Measurements from ENCODE around the gene SCAMP4. TPM values are rescaled to one million over a fixed set of nuclear protein-coding genes. Genes with fewer than 3 reads are reported as not detected.

SCAMP4 gene
- 90.1 TPM for total RNA-seq
- 49.5 TPM for polyA plus RNA-seq (ENCODE audit: insufficient read depth, low read depth, low replicate concordance)
- long read RNA-seq, donor 1, transcript SCAMP4-207 (2 exons, 2,973 nt), result minor isoform, 5 of 22 reads
- long read RNA-seq, donor 1, transcript SCAMP4-201 (7 exons, 2,684 nt), result major isoform, 17 of 22 reads
- long read RNA-seq, donor 1, partial matches to known transcripts, result 0 of 22 reads
- long read RNA-seq, donor 1, other reads (novel, unspliced or antisense), result 0 of 22 reads
- long read RNA-seq, donor 2, transcript SCAMP4-201 (7 exons, 2,684 nt), result major isoform, 18 of 25 reads
- long read RNA-seq, donor 2, transcript SCAMP4-207 (2 exons, 2,973 nt), result minor isoform, 6 of 25 reads
- long read RNA-seq, donor 2, partial matches to known transcripts, result 0 of 25 reads
- long read RNA-seq, donor 2, other reads (novel, unspliced or antisense), result 0 of 25 reads
- long read RNA-seq, donor 3, transcript SCAMP4-201 (7 exons, 2,684 nt), result major isoform, 12 of 23 reads
- long read RNA-seq, donor 3, transcript SCAMP4-207 (2 exons, 2,973 nt), result minor isoform, 6 of 23 reads
- long read RNA-seq, donor 3, partial matches to known transcripts, result 0 of 23 reads
- long read RNA-seq, donor 3, other reads (novel, unspliced or antisense), result 0 of 23 reads
- long read RNA-seq, donor 4, transcript SCAMP4-207 (2 exons, 2,973 nt), result major isoform, 14 of 27 reads
- long read RNA-seq, donor 4, transcript SCAMP4-201 (7 exons, 2,684 nt), result minor isoform, 13 of 27 reads
- long read RNA-seq, donor 4, partial matches to known transcripts, result 0 of 27 reads
- long read RNA-seq, donor 4, other reads (novel, unspliced or antisense), result 0 of 27 reads
- long read RNA-seq, donor 5, partial matches to known transcripts, result 0 of 2 reads
- long read RNA-seq, donor 5, other reads (novel, unspliced or antisense), result 0 of 2 reads
- long read RNA-seq, donor 6, partial matches to known transcripts, result 0 of 5 reads
- long read RNA-seq, donor 6, other reads (novel, unspliced or antisense), result 0 of 5 reads
- long read RNA-seq, donor 7, transcript SCAMP4-201 (7 exons, 2,684 nt), result major isoform, 23 of 49 reads
- long read RNA-seq, donor 7, partial matches to known transcripts, result 18 of 49 reads
- long read RNA-seq, donor 7, other reads (novel, unspliced or antisense), result 4 of 49 reads
- long read RNA-seq, donor 8, transcript SCAMP4-201 (7 exons, 2,684 nt), result major isoform, 13 of 20 reads
- long read RNA-seq, donor 8, partial matches to known transcripts, result 0 of 20 reads
- long read RNA-seq, donor 8, other reads (novel, unspliced or antisense), result 0 of 20 reads
- long read RNA-seq, donor 9, transcript SCAMP4-207 (2 exons, 2,973 nt), result major isoform, 8 of 14 reads
- long read RNA-seq, donor 9, partial matches to known transcripts, result 0 of 14 reads
- long read RNA-seq, donor 9, other reads (novel, unspliced or antisense), result 0 of 14 reads
- long read RNA-seq, donor 10, transcript SCAMP4-201 (7 exons, 2,684 nt), result major isoform, 9 of 21 reads
- long read RNA-seq, donor 10, transcript SCAMP4-207 (2 exons, 2,973 nt), result minor isoform, 7 of 21 reads
- long read RNA-seq, donor 10, partial matches to known transcripts, result 0 of 21 reads
- long read RNA-seq, donor 10, other reads (novel, unspliced or antisense), result 0 of 21 reads

GRCh38 chr19:1905110-1905862, at the start of gene SCAMP4, which contains the start of gene ADAT3:
SCAMP4 (plus strand) TSS chr19:1905399; CDS start chr19:1915020, 9,621 bp downstream.
ADAT3 (plus strand) TSS chr19:1905399; CDS start chr19:1912048, 6,649 bp downstream.
- no peaks in the 10 kb centered on the region for H3K27me3 ChIP-seq (ENCODE audit: control insufficient read depth, insufficient read depth, low read length)
- H3K4me1 ChIP-seq (ENCODE audit: control insufficient read depth in 2 of 3, insufficient read depth in 2 of 3, low read depth in 1 of 3, low read length in 3 of 3), result peaks cover 0 to 23% (median 5%) of the 10 kb centered on the region in 3 donors
- H3K4me3 ChIP-seq (ENCODE audit: low read length in 3 of 3), result peak within 1 kb of the TSS; percentile 52 to 87 (median 83)
- no peaks in the 10 kb centered on the region for H3K9me3 ChIP-seq (ENCODE audit: control insufficient read depth in 2 of 3, insufficient read depth in 1 of 3, low read length in 3 of 3)
- DNase-seq (peak; percentile 99 to 100 (median 99)), FAIRE-seq (peak; percentile 11)
- H3K36me3 ChIP-seq (ENCODE audit: control insufficient read depth in 2 of 3, insufficient read depth in 3 of 3, low read length in 3 of 3), result no peaks in the 10 kb centered on the region
- no peak for TF ChIP-seq CTCF (IDR thresholded peaks at IDR 0.05; ENCODE audit: borderline replicate concordance, extremely low read depth, insufficient read depth)
- peak within 1 kb of the TSS; percentile 74 to 82 for H3K27ac ChIP-seq (ENCODE audit: low read depth in 2 of 2, low read length in 2 of 2)
- peak within 1 kb of the TSS; percentile 29 to 71 (median 66) for H3K9ac ChIP-seq (ENCODE audit: low read length in 3 of 3)
- intact Hi-C loops (cut with DNase I), result no loop called here

DNA sequence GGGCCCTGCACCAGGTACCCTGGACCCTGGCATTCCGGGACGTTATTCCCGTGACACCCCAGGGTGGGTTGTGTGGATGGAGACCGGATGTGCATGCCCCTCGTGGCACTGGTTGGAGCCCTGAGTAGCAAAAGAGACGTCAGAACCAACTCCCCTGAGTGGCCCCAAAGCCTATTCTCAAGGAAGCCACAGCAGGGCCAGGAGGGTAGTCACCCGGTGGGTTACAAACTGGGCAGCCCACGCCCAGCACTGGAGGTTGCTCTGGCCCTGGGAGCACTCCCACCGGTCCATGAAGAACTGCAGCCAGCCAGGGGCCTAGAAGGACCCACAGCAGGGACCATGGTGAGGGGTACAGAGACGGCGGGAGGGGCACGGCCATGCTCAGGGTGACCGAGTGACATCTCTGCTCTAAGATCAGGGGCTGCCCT, 49.4 kb upstream of the SCAMP4 start:
- Histone ChIP-seq H3K36me3 (ENCODE audit: control insufficient read depth in 2 of 3, insufficient read depth in 3 of 3, low read length in 3 of 3) (no peaks in the 10 kb centered on the region), H3K4me3 (ENCODE audit: low read length in 3 of 3) (peak overlapping the region in 1 of 3 donors; percentile 22), H3K4me1 (ENCODE audit: control insufficient read depth in 2 of 3, insufficient read depth in 2 of 3, low read depth in 1 of 3, low read length in 3 of 3) (peaks cover 0 to 34% (median 16%) of the 10 kb centered on the region in 3 donors), H3K27ac (ENCODE audit: low read depth in 2 of 2, low read length in 2 of 2) (peak overlapping the region; percentile 55 to 87), H3K9ac (ENCODE audit: low read length in 3 of 3) (peak overlapping the region in 1 of 3 donors; percentile 58), H3K27me3 (ENCODE audit: control insufficient read depth, insufficient read depth, low read length) (no peaks in the 10 kb centered on the region), H3K9me3 (ENCODE audit: control insufficient read depth in 2 of 3, insufficient read depth in 1 of 3, low read length in 3 of 3) (no peaks in the 10 kb centered on the region)
- no peak for FAIRE-seq
- no peak for TF ChIP-seq CTCF (IDR thresholded peaks at IDR 0.05; ENCODE audit: borderline replicate concordance, extremely low read depth, insufficient read depth)
- peak in 2 of 5 donors; percentile 75 to 78 for DNase-seq
- intact Hi-C loops (cut with DNase I), result no loop called here

Data from kidney (tissue), 22 donors.